AG04449 (cell line): ENCODE measurements around the gene GGT7.

Source experiments
- CTCF ChIA-PET: fragments of 350-600 bp; formaldehyde crosslinking; extraction: SDS; loops from one replicate; lab custom pipeline; 2021; ENCODE audit warnings: antibody characterized with exemption; lab: Yijun Ruan, JAX
- POLR2A ChIA-PET: fragments of 400-600, 350-600 bp; formaldehyde crosslinking; extraction: SDS; loops from one replicate; lab custom pipeline; 2020; ENCODE audit warnings: antibody characterized with exemption, inconsistent platforms; lab: Yijun Ruan, JAX
- DNase-seq: peaks from one replicate; pipeline ENCODE4 v3.0.0-alpha.2; 2010; ENCODE audit warnings: low read depth, low spot score
- H3K4me3 ChIP-seq: 2 replicates; pipeline ENCODE4 v1.5.1; 2011; ENCODE audit warnings: low read depth, mild to moderate bottlenecking, control low read depth, low read length
- TF ChIP-seq, protein P1 (sequence below): IDR thresholded peaks from one replicate; pipeline ENCODE4 v1.5.1; 2011; ENCODE audit warnings: mild to moderate bottlenecking, moderate library complexity, low read length, control low read depth, inconsistent platforms; ENCODE audit not compliant: insufficient read depth; ENCODE audit errors: missing control alignments

Gene GGT7

DNA sequence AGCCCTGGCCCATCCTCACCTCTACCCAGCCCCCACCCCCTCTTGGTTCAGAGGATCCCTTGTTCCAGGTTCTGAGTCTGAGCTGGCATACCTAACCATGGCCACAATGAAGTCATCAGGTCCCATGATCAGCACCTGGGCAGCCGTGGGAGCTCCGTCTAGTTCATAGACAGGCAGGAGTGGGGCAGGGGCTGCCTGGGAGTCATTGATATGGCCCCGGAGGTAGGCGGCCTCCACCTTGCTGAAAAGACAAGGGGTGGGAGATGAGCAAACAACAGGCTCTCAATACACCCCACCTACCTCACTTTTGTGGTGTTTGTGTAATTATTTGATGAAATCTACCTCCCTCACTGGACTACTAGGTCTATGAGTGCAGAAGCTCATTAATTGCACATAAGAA lies 20.4 kb downstream of the GGT7 start:
- no peak for DNase-seq
- ChIA-PET CTCF (interaction anchor here (1.0 to 1.2 kb wide), 3 partner anchors 16 to 22 kb away, joined by 3 to 5 read pairs (median 3); no protein-coding TSS in a partner anchor), POLR2A (no interaction called here)
- TF ChIP-seq, protein P1, sequence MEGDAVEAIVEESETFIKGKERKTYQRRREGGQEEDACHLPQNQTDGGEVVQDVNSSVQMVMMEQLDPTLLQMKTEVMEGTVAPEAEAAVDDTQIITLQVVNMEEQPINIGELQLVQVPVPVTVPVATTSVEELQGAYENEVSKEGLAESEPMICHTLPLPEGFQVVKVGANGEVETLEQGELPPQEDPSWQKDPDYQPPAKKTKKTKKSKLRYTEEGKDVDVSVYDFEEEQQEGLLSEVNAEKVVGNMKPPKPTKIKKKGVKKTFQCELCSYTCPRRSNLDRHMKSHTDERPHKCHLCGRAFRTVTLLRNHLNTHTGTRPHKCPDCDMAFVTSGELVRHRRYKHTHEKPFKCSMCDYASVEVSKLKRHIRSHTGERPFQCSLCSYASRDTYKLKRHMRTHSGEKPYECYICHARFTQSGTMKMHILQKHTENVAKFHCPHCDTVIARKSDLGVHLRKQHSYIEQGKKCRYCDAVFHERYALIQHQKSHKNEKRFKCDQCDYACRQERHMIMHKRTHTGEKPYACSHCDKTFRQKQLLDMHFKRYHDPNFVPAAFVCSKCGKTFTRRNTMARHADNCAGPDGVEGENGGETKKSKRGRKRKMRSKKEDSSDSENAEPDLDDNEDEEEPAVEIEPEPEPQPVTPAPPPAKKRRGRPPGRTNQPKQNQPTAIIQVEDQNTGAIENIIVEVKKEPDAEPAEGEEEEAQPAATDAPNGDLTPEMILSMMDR = no peak
- H3K4me3 ChIP-seq = no peak overlapping the region

DNA sequence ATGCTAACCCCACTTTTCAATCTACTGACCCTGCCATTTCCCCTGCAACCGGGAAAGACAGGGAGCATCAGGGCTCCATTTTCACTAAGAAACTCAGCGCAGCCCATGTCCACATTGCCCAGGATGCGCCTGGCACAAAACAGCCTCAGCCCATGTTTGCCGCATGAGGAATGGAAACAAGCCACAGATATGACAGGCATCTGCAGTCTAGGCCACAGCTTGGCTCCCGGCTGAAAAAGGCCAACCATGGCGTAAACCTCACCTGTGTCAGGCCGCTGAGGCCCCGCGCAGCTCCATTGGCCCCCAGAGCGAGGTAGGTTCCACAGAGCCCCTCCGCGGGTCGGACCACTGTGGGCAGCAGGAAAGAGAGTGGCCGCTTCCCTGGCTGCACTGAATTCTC lies 21.7 kb downstream of the GGT7 start:
- CTCF ChIA-PET = interaction anchor here (0.7 to 1.6 kb wide), 2 partner anchors 14 to 18 kb away, joined by 3 to 5 read pairs; no protein-coding TSS in a partner anchor
- TF ChIP-seq, protein P1 = no peak
- POLR2A ChIA-PET = no interaction called here
- H3K4me3 ChIP-seq = no peak overlapping the region
- DNase-seq = no peak

DNA sequence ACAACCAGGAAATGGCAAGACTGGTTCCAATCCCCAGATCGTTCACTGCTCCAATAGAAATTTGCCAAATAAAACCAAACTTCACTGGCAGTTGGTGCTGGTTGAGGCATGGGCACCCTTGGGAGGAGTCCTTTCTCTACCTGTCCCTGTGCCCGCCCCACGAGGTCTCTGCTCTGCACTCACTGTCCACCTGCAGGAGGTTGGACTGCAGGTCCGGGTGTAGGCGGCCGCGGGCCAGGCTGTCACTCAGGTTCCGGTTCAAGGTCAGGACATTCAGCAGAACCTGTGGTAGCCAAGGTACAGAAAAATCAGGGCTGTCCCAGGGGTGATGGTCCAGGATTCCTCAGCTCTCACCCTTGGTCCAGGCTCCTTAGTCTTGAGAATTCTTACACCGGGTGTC lies 22.9 kb downstream of the GGT7 start:
- ChIA-PET CTCF (interaction anchor here (1.2 to 1.6 kb wide), 2 partner anchors 13 to 21 kb away, joined by 3 to 5 read pairs; no protein-coding TSS in a partner anchor), POLR2A (no interaction called here)
- H3K4me3 ChIP-seq = no peak overlapping the region
- no peak for DNase-seq
- TF ChIP-seq, protein P1 = no peak

DNA sequence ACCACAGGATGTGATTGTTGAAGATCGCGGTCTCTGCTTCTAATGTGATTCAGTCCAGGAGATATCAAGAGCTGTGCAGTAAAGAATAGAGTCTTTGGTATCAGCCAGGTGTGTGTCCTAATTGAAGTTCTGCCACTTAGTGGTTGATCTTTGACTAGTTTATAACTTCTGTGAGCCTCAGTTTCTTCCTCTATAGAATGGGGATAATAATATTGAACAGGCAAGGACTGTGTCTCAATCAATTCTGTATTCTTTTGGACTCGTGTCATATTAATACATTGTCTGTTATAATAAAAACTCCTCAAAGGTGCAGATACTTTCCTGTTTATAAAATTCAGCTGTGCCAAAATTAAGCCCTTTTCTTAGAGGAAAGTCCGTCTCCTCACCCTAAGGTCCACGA lies 24.1 kb downstream of the GGT7 start:
- H3K4me3 ChIP-seq = no peak overlapping the region
- CTCF ChIA-PET = interaction anchor here (1.0 to 1.9 kb wide), 5 partner anchors 11 to 26 kb away, joined by 3 to 6 read pairs (median 4); no protein-coding TSS in a partner anchor
- DNase-seq = no peak
- POLR2A ChIA-PET = no interaction called here
- TF ChIP-seq, protein P1 = no peak

DNA sequence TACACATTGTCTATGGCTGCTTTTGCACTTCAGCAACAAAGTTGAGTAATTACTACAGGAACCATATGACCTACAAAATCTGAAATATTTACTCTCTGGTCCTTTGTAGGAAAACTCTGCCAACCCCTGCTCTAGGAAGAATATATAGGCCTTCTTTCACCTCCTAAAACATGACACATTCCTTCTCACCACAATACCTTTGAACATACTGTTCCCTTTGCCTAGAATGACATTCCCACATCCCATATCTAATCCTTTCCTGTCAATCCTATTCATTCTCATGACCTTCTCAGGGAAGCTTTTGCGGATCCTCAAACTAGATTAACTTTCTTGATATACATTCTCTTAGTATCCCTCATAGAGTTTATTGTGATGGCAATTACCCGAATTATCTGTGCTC lies 29.2 kb downstream of the GGT7 start:
- CTCF ChIA-PET = no interaction called here
- POLR2A ChIA-PET = interaction anchor here (0.6 kb wide), 1 partner anchor 120 kb away, joined by 3 read pairs; no protein-coding TSS in a partner anchor
- TF ChIP-seq, protein P1 = no peak
- no peak for DNase-seq
- H3K4me3 ChIP-seq = no peak overlapping the region

DNA sequence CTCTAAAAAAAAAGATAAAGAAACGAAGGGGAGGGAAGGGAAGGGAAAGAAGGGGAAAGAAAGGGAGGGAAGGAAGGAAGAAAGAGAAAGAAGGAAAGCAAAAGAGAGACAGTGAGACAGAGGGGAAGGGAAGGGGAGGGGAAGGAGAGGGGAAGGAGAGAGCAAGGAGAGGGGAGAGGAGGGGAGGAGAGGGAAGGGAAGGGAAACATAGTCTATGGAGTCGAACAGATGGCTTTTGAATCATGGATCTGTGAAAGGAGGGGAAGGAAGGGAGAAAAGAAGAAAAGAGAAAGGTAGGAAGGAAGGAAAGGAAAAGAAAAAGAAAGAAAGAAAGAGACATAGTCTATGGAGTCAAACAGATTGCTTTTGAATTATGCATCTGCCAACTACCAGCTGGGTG lies 30.5 kb downstream of the GGT7 start:
- TF ChIP-seq, protein P1 = no peak
- CTCF ChIA-PET = interaction anchor here (0.9 kb wide), 1 partner anchor 32 kb away, joined by 3 read pairs; no protein-coding TSS in a partner anchor
- POLR2A ChIA-PET = no interaction called here
- no peak for DNase-seq
- H3K4me3 ChIP-seq = no peak overlapping the region
